NCI-H1417 (cell line): ENCODE data around the gene PRDX6.
"Not testable (repeated sequence)": the region's sequence is repeated elsewhere in the genome, so short reads cannot be mapped to it uniquely, and the experiment has no call there.

Source experiments
- DNase-seq, 3 experiments: peaks; one replicate each; lab custom pipeline; 2025; lab: John Stamatoyannopoulos, UW

Gene PRDX6

DNA sequence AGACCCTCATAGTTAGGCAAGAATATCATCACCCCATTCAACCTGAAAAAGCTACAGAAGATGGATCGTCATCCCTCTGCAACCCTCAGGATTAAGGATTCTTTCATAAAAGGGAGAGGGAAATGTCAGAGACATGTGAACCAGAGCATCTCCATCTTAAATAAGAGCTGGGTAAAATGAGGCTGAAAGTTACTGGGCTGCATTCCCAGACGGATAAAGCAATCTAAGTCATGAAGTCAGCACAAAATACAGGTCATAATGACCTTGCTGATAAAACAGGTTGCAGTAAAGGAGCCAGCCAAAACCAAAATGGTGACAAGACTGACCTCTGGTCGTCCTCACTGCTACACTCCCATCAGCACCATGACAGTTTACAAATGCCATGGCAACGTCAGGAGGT, 22.6 kb downstream of the PRDX6 start:
- DNase-seq, result no peak

DNA sequence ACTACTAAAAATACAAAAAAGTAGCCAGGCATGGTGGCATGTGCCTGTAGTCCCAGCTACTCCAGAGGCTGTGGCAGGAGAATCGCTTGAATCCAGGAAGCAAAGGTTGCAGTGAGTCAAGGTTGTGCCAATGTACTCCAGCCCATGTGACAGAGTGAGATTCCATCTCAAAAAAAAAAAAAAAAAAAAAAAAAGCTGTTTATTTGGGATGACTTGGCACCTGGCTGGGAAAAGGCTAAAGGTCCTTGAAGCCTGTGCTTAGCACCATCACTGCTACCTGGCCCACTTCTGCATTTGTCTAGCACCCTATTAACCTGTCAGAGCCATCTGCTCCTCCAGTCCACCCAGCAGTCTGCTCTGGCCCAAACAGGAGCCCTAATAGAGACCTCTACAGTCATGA, 25.0 kb downstream of the PRDX6 start:
- DNase-seq, result no peak

DNA sequence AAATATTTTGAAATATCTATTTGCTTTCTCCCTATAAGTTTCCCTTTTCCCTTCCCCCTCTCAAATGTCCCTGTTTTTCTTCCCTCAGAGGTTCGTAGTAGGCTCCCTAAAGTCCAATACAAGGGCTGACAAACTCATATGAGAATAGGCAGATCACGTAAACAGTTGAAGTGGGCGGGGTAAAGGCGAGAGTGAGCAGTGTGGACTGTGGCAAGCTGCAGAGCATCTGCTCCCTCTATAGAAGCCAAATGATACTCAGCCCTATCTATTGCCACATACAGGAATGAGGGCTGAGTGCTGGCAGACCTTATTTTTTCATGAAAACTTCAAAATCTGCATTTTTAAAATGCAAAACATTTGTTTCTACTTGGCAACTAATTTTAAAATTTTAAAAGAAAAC, 26.3 kb downstream of the PRDX6 start:
- DNase-seq, result no peak

DNA sequence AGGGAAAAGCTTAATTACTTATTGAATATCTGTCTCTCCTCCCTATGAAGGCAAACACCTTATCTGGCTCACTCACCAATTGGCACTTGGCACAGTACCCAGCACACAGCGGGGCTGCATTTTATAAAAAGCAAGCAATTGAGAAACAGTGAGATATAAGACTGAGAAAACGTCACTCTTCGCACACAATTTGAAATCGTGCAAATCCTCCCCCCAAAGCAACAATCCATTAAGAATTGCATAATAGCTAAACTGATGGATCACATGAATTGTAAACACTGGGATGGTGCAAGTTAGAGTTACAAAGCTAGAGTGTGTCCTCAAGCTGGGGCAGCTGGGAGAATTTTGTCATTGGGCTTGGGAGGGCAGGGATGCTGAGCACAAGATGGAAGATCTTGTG, 27.1 kb downstream of the PRDX6 start:
- DNase-seq, result no peak

DNA sequence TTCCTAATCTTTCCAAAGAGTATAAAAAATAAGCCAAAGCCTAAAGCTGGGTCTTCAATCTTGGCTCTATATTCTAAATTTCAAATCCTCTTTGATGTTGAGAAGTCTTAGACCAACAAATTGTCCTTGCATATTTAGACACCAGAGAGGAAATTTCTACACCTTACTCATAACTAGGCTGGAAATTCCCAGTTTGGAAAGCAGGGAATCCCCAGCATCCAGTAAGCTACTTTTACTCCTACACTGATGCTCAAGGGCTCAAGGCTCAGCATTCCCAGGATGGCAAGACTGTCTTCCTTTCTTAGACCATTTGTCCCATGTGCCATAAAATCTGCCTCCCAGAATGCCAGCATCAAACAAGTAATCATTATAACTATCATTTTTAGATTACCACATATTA, 28.3 kb downstream of the PRDX6 start:
- DNase-seq, result no peak

DNA sequence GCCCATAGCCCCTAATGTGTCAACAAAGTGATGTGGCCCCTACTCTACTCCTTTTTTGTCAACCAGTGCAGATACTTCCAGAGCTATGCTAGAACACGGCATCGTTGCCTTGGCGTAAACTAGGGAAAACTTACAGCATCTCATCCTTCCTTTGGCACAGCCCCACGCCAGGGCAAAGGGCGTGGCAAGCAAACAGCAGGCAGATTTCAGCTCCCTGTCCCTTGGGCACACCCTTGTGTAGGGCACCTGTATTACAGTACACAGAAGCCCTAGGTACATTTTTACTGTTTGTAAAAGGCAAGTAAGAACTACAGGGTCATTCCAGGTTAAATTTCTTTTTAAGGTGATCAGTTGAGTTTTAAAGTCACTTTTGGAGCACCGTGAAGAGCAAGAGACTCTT, 29.3 kb downstream of the PRDX6 start:
- DNase-seq, result no peak

DNA sequence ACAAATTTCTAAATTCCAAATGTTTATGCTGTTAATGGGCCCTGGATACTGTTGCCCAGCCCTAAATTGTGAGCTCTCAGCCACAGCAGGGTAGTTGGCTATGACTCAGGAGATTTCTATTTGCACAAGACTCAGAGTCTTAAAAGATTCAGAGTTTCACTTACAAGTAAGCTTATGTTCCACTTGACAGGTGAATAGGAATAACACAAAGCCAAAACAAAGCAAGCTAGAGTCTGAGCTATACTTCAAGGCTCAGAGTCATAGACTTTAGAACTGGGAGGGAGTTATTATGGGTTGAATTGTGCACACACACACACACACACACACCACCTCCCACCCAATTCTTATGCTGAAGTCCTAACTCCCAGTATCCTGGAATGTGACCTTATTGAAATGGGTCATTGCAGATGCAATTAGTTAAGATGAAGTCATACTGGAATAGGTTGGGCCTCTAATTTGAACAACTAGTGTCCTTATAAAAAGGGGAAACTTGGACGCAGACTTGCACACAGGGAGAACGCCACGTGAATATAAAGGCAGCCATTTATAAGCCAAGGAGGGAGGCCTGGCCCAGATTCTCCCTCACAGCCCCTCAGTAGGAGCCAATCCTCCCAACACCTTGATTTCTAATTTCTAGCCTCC, 30.2 kb downstream of the PRDX6 start:
- DNase-seq, result no peak

DNA sequence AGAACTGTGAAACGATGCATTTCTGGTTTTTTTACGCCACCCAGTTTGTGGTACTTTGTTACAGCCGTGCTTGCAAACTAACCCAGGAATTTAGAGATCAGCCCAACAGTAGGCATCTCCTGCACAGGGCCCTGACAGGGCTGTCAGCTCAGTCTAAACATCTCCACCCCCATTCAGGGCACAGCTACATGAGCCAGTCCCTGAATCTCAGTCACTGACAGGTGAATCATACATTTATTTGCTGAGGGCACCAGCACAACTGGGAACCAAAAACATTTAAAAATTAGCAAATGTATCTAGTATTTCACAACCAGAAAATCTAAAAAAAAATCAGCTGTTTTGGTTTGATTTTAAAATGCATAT, 30.7 kb downstream of the PRDX6 start:
- DNase-seq, result no peak

DNA sequence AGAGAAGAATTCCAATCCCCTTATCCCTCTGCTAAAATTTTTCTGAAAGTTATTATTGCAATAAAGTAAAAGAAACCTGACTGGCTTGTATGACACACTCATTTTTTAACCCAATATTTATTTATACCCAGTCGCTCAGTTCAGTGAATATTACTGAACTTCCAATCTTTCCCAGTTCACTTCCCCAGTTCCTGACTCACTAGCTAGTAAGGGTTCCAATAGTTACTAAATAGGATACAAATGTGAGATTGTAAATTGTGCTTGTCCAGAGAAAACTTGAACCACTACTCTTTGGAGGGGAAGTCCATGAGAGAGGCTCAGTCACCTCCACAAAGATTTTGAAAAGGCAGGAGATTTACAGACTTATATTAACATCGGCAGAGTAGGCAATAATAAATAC, 31.4 kb downstream of the PRDX6 start:
- DNase-seq, result no peak

DNA sequence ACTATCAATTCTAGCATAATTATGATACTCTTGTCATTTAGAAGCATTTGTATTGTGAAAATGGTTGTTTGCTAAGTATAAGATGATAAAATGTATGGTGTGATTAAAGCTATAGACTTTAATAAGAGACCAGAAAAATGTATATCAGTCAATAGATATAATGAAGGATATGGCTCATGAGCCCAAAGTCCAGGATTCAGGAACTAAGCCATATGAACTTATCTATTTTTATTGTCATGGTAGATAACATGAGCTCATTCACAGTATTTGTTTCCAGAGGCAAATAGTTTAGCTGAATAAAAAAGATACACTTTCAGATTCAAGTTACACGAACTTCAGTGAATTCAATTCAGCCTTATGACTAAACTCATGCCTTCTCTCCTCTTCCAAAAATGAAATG, 32.7 kb downstream of the PRDX6 start:
- DNase-seq, result no peak

DNA sequence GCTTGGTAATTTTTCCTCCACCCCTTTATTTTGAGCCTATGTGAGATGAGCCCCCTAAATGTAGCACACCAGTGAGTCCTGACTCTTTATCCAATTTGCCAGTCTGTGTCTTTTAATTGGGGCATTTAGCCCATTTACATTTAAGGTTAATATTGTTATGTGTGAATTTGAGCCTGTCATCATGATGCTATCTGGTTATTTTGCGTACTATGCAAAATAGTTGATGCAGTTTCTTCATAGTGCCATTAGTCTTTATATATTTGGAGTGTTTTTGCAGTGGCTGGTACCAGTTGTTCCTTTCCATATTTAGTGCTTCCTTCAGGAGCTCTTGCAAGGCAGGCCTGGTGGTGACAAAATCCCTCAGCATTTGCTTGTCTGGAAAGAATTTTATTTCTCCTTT, 37.4 kb downstream of the PRDX6 start:
- DNase-seq, result not testable (repeated sequence)

DNA sequence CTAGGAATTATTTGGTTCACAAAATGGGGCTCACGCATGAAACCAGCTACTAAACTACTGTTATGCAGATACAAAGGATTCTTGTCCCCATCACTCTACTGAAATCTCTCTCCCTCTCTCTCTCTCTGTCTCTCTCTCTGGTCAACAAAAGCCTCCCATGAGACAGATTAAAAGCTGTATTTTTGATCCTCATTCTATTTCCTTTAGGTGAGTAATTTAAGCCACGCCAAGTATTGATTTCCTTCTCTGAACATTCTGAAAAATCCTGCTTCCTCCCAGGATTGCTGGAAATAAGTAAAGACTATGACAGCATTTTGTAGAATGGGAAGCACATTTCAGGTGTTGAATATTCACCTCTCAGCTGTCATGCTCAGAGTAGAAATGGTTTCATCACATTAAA, 43.7 kb downstream of the PRDX6 start:
- no peak for DNase-seq

DNA sequence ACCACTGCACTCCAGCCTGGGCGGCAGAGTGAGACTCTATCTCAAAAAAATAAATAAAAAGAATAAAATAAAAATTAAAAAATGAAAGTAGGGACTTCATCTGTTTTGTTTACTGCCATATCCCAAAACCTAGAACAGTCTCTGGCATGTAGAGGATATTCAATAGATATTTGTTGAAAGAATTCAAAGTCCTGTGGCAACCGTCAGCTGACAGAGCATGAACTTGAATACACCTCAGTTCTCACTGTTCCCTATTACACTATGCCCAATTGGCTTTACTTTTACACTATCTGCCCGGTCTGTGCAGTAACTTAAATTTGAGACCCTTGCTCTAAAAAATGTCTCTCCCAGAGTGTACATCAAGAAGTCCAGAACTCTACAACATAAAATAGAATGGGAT, 46.2 kb downstream of the PRDX6 start:
- no peak for DNase-seq

DNA sequence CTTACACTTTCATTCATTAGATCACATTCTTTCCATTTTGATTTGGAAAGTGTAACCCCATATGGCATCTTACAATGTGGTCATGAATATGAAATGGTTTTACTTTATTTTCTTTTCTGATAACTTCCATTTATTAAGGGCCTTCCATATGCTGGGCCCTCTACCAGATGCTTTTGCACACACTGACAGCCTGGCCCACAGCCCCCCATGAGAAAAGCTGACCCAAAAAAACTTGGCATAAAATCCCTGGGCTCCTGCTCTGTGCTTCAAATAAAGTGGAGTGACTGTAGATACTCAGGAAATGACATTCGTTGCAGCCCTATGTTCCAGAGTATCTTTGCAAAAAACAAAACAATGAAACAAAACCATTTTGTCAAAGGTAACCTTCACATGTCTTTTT, 48.8 kb downstream of the PRDX6 start:
- DNase-seq, result no peak

DNA sequence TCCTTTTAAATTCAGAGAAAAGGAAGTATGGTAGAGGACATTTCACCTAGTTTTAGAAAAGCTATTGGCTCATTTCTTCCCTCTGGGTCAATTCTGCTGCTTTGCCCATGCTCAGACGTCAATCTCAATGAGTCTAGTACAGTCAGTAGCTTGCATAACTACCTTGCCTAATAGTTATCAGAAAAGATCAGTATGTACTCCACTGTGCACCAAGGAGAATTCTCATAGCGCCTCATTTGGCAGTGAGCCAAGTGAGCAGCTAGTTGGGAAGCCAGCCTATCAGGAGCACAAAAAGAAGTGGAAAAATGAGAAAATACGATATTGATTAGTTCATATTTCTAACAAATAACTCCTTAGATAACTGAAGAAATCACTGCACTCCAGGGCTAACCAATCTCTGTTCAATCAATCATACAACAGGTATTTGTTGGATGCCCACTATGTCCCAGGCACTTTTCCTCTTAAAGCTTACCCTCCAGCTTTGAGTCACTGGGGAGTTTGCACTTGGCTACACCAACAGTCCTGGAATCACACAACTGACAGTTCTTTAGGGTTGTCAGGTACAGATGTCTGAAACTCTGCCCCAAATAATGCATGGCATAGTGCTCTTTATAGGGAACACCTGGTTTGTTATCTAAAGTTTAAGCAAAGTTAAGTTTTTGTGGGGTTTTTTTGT, 50.2 kb downstream of the PRDX6 start:
- peak in 2 of 3 experiments; percentile 27 to 29 for DNase-seq

DNA sequence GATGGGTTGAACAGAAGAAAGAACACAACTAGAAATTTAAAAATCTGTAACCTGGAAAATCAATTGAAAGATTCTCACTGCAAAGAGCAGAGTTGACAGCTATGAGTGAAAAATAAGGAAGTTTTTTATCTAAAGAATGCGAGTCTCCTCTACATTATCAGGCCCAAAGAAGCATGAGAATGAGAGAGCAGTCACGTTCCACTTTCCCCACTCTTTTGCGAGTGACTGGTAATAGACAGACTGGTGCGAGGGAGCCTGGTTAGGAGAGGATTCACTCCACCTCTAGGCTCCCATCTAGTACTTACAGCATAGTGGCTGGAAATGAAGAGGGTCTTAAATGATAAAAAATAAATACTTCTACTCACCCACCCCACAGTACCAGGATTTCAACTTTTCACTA, 52.0 kb downstream of the PRDX6 start:
- no peak for DNase-seq

DNA sequence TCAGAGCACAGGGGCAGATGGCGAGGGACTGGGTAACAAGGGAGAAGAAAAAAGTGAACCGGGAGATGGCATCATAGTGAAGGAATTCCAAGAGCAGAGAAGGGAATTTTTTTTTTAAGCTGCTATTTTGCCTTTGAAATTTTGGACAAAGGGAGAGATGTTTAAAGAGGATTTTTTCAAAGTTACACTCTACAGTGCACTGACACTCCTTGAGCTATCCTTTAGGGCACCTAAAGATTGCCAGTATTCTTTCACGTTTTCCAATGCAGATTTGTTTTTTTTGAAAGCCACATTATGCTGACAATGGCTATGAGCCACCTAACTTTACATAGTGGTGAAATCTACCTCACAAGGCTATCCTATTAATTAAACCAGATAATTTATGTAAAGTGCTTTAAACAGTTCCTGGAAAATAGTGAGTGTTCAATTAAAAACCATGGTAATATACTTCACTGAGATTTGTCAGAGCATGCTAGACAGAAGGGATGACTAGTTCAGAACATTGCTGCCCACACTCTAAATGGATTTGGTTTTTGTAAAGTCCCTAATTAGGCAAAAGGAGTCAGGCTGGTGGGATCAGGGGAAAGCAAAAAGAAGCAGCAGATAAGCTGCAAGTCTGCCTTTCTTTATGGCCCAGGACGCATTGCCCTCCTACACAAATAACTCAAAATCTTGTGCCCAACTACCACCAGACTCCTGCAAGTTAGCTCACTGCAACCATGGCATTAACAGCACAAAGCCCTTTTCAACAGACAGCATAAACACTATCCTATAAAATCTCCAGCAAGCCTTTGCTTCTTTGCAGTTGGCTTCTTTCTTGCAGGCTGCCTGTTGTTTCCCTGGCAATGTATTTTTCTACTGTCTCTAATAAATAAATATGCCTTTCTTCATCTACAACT, 53.9 kb downstream of the PRDX6 start:
- DNase-seq, result no peak

DNA sequence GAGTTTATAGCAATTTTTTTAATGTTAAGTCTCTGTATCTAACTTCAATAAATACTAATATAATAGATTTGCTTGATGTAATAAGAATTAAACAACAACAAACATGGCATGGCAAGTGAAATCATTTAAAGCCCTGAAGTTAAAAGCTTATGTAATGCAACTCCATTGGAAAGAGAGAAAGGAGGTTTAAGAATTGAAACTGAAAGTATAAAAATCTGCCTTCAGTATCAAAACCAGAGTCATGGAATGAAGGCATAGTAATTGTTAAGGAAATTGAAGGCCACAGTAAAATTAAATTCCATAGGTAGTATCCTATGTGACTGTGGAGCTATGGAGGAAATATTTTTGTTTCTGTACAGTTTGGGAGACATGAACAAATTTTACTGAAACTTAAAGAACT, 55.1 kb downstream of the PRDX6 start:
- DNase-seq, result no peak

DNA sequence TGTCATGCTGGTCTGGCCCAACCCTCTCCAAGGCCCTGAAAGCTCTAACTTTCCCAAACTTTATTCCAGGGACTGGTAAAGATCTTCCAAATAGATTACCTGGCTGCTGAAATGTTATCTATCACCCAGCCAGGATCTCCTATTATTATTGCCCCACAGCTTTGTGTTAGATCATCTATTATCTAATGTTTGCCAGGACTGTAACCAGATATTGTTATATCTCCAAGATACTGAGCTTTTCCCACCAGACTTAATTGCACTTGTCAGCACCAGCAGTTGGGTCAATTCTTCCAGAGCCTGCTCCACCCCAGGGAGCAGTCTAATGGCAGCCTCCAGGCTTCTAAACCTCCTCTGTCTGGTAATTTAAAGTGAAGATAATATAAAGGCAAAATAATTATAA, 59.1 kb downstream of the PRDX6 start:
- no peak for DNase-seq
